BLaER1 treated with 17β-estradiol and CSF1 and Interleukin-3, amounts not matched to agents 10 nM and 100 nM (cell line): ENCODE results near the gene PELO.
"Not testable (repeated sequence)": the region's sequence is repeated elsewhere in the genome, so short reads cannot be mapped to it uniquely, and the experiment has no call there.

Source experiments
- H3K27ac ChIP-seq, 11 experiments: shearing (Covaris generic); formaldehyde crosslinking; 2 replicates each; pipeline ENCODE4 v1.8.1; 2022
- H3K27me3 ChIP-seq, 11 experiments: shearing (Covaris generic); formaldehyde crosslinking; 2 replicates each; pipeline ENCODE4 v1.8.1; 2022
- H3K36me3 ChIP-seq, 11 experiments: shearing (Covaris generic); formaldehyde crosslinking; 2 replicates each; pipeline ENCODE4 v1.8.1; 2022
- H3K4me1 ChIP-seq, 10 experiments: shearing (Covaris generic); formaldehyde crosslinking; 2 replicates each; pipeline ENCODE4 v1.8.1; 2022
- H3K4me2 ChIP-seq, 11 experiments: shearing (Covaris generic); formaldehyde crosslinking; 2 replicates each; pipeline ENCODE4 v1.8.1; 2022
- H3K4me3 ChIP-seq, 10 experiments: shearing (Covaris generic); formaldehyde crosslinking; 2 replicates each; pipeline ENCODE4 v1.8.1; 2022
- H3K9ac ChIP-seq, 11 experiments: shearing (Covaris generic); formaldehyde crosslinking; 2 replicates each; pipeline ENCODE4 v1.8.1; 2022
- H3K9me3 ChIP-seq, 11 experiments: shearing (Covaris generic); formaldehyde crosslinking; replicated peaks in 1 of 11; 2 replicates each; pipeline ENCODE4 v1.8.1; 2022
- H4K20me1 ChIP-seq, 11 experiments: shearing (Covaris generic); formaldehyde crosslinking; 2 replicates each; pipeline ENCODE4 v1.8.1; 2022
- Cebpa-rat ChIP-seq, 11 experiments: shearing (Covaris generic); IDR thresholded peaks; 2 replicates each; pipeline ENCODE4 v1.8.1; 2022

The PELO gene

GRCh38 chr5:52807723-52808122, 20.0 kb downstream of the PELO start:
- H3K4me1 ChIP-seq = peaks cover 6 to 70% (median 47%) of the 10 kb centered on the region in 10 experiments; a peak in 18 of 20 replicates
- no peak overlapping the region for H3K4me2 ChIP-seq

GRCh38 chr5:52808316-52808901, 20.7 kb downstream of the PELO start:
- Histone ChIP-seq H3K4me1 (peaks cover 3 to 63% (median 43%) of the 10 kb centered on the region in 10 experiments; a peak in 17 of 20 replicates), H4K20me1 (peaks cover 0 to 19% (median 0%) of the 10 kb centered on the region in 11 experiments; a peak in 5 of 22 replicates), H3K9me3 (no peaks in the 10 kb centered on the region), H3K4me3 (no peak overlapping the region), H3K9ac (no peak overlapping the region), H3K27ac (no peak overlapping the region), H3K27me3 (no peaks in the 10 kb centered on the region), H3K4me2 (peak overlapping the region in 3 of 11 experiments; percentile 77 to 80 (median 78); a peak in 4 of 22 replicates), H3K36me3 (peaks cover 0 to 22% (median 5%) of the 10 kb centered on the region in 11 experiments; a peak in 10 of 22 replicates)
- TF ChIP-seq Cebpa-rat (IDR thresholded peaks at IDR 0.05) = no peak

More at GRCh38 chr5:52807723-52808122, 20.0 kb downstream of the PELO start:
- no peaks in the 10 kb centered on the region for H3K9me3 ChIP-seq
- no peaks in the 10 kb centered on the region for H3K27me3 ChIP-seq
- no peak overlapping the region for H3K27ac ChIP-seq
- H3K4me3 ChIP-seq = no peak overlapping the region
- no peak overlapping the region for H3K9ac ChIP-seq
- H3K36me3 ChIP-seq = peaks cover 0 to 29% (median 7%) of the 10 kb centered on the region in 11 experiments; a peak in 11 of 22 replicates
- no peak for TF ChIP-seq Cebpa-rat (IDR thresholded peaks at IDR 0.05)
- peaks cover 0 to 24% (median 0%) of the 10 kb centered on the region in 11 experiments; a peak in 7 of 22 replicates for H4K20me1 ChIP-seq

- no peaks in the 10 kb centered on the region for H3K9me3 ChIP-seq
- H3K4me1 ChIP-seq = peaks cover 0 to 48% (median 33%) of the 10 kb centered on the region in 10 experiments; a peak in 15 of 20 replicates
- peak overlapping the region in 4 of 11 experiments; percentile 35 to 60 (median 44); a peak in 8 of 22 replicates for H3K9ac ChIP-seq
- no peaks in the 10 kb centered on the region for H3K27me3 ChIP-seq
- TF ChIP-seq Cebpa-rat (IDR thresholded peaks at IDR 0.05) = no peak
- H3K36me3 ChIP-seq = peaks cover 0 to 7% (median 0%) of the 10 kb centered on the region in 11 experiments; a peak in 2 of 22 replicates
- peaks cover 0 to 8% (median 0%) of the 10 kb centered on the region in 11 experiments; a peak in 4 of 22 replicates for H4K20me1 ChIP-seq
- H3K27ac ChIP-seq = peak overlapping the region; percentile 21 to 86 (median 66); a peak in 18 of 22 replicates
- H3K4me3 ChIP-seq = peak overlapping the region in 1 of 10 experiments; percentile 38; a peak in 1 of 20 replicates
- peak overlapping the region in 8 of 11 experiments; percentile 19 to 81 (median 76); a peak in 15 of 22 replicates for H3K4me2 ChIP-seq
These were observed 22.2 kb downstream of the PELO start for GRCh38 chr5:52809884-52810283.

- H3K9ac ChIP-seq = peak overlapping the region in 4 of 11 experiments; percentile 35 to 60 (median 44); a peak in 6 of 22 replicates
- no peak for TF ChIP-seq Cebpa-rat (IDR thresholded peaks at IDR 0.05)
- no peaks in the 10 kb centered on the region for H3K27me3 ChIP-seq
- peaks cover 0 to 43% (median 28%) of the 10 kb centered on the region in 10 experiments; a peak in 15 of 20 replicates for H3K4me1 ChIP-seq
- peak overlapping the region; percentile 21 to 86 (median 66); a peak in 18 of 22 replicates for H3K27ac ChIP-seq
- no peaks in the 10 kb centered on the region for H3K9me3 ChIP-seq
- H3K36me3 ChIP-seq = 0 out of 22 replicates have a peak, but pooled peaks cover 0 to 2% (median 0%) of the 10 kb centered on the region in 11 experiments
- peaks cover 0 to 3% (median 0%) of the 10 kb centered on the region in 11 experiments; a peak in 2 of 22 replicates for H4K20me1 ChIP-seq
- H3K4me3 ChIP-seq = 0 out of 20 replicates have a peak overlapping the region, but pooled peaks of 1 of the 10 experiments have one; percentile 38
- peak overlapping the region in 8 of 11 experiments; percentile 19 to 81 (median 76); a peak in 14 of 22 replicates for H3K4me2 ChIP-seq
These were observed 22.7 kb downstream of the PELO start for GRCh38 chr5:52810426-52810825.

GRCh38 chr5:52811067-52811749, 23.5 kb downstream of the PELO start:
- Histone ChIP-seq H3K4me1 (peaks cover 0 to 38% (median 26%) of the 10 kb centered on the region in 10 experiments; a peak in 15 of 20 replicates), H3K9ac (no peak overlapping the region), H3K27me3 (no peaks in the 10 kb centered on the region), H3K4me3 (no peak overlapping the region), H3K36me3 (no peaks in the 10 kb centered on the region), H4K20me1 (no peaks in the 10 kb centered on the region), H3K9me3 (no peaks in the 10 kb centered on the region), H3K27ac (peak overlapping the region in 7 of 11 experiments; percentile 21 to 86 (median 66); a peak in 12 of 22 replicates), H3K4me2 (peak overlapping the region in 8 of 11 experiments; percentile 9 to 81 (median 76); a peak in 12 of 22 replicates)
- peak in 5 of 11 experiments; percentile 13 to 53 (median 36); a peak in 5 of 22 replicates for TF ChIP-seq Cebpa-rat (IDR thresholded peaks at IDR 0.05)

- no peak overlapping the region for H3K4me3 ChIP-seq
- peaks cover 0 to 28% (median 22%) of the 10 kb centered on the region in 10 experiments; a peak in 15 of 20 replicates for H3K4me1 ChIP-seq
- TF ChIP-seq Cebpa-rat (IDR thresholded peaks at IDR 0.05) = no peak
- no peaks in the 10 kb centered on the region for H3K36me3 ChIP-seq
- H4K20me1 ChIP-seq = no peaks in the 10 kb centered on the region
- no peaks in the 10 kb centered on the region for H3K9me3 ChIP-seq
- H3K9ac ChIP-seq = no peak overlapping the region
- H3K27ac ChIP-seq = no peak overlapping the region
- no peak overlapping the region for H3K4me2 ChIP-seq
- no peaks in the 10 kb centered on the region for H3K27me3 ChIP-seq
These were observed 26.8 kb downstream of the PELO start for GRCh38 chr5:52814352-52815148.

- Histone ChIP-seq H3K27me3 (no peaks in the 10 kb centered on the region), H3K4me3 (no peak overlapping the region), H3K9ac (no peak overlapping the region), H4K20me1 (no peaks in the 10 kb centered on the region), H3K9me3 (no peaks in the 10 kb centered on the region), H3K27ac (no peak overlapping the region), H3K36me3 (no peaks in the 10 kb centered on the region), H3K4me2 (no peak overlapping the region), H3K4me1 (no peaks in the 10 kb centered on the region)
- no peak for TF ChIP-seq Cebpa-rat (IDR thresholded peaks at IDR 0.05)
These were observed 30.1 kb downstream of the PELO start for GRCh38 chr5:52817818-52818217.

- H3K9ac ChIP-seq = no peak overlapping the region
- no peaks in the 10 kb centered on the region for H4K20me1 ChIP-seq
- H3K27ac ChIP-seq = no peak overlapping the region
- no peaks in the 10 kb centered on the region for H3K27me3 ChIP-seq
- TF ChIP-seq Cebpa-rat (IDR thresholded peaks at IDR 0.05) = no peak
- H3K4me1 ChIP-seq = no peaks in the 10 kb centered on the region
- no peak overlapping the region for H3K4me3 ChIP-seq
- H3K36me3 ChIP-seq = no peaks in the 10 kb centered on the region
- no peak overlapping the region for H3K4me2 ChIP-seq
- H3K9me3 ChIP-seq = no peaks in the 10 kb centered on the region
These were observed 30.6 kb downstream of the PELO start for GRCh38 chr5:52818360-52818759.

GRCh38 chr5:52818807-52819206, 31.1 kb downstream of the PELO start:
- not testable (repeated sequence) for H4K20me1 ChIP-seq, H3K4me2 ChIP-seq, H3K36me3 ChIP-seq, H3K4me1 ChIP-seq, H3K27ac ChIP-seq, H3K4me3 ChIP-seq, H3K9ac ChIP-seq, H3K9me3 ChIP-seq, H3K27me3 ChIP-seq
